GM15510 (cell line): ENCODE measurements around the gene MEIOB.

ENCODE experiments used
- POLR2A ChIP-seq: IDR thresholded peaks from 3 replicates; pipeline ENCODE4 v1.6.1; 2011; ENCODE audit warnings: borderline replicate concordance; ENCODE audit not compliant: insufficient read length; ENCODE audit errors: extremely low read depth

The MEIOB gene

DNA sequence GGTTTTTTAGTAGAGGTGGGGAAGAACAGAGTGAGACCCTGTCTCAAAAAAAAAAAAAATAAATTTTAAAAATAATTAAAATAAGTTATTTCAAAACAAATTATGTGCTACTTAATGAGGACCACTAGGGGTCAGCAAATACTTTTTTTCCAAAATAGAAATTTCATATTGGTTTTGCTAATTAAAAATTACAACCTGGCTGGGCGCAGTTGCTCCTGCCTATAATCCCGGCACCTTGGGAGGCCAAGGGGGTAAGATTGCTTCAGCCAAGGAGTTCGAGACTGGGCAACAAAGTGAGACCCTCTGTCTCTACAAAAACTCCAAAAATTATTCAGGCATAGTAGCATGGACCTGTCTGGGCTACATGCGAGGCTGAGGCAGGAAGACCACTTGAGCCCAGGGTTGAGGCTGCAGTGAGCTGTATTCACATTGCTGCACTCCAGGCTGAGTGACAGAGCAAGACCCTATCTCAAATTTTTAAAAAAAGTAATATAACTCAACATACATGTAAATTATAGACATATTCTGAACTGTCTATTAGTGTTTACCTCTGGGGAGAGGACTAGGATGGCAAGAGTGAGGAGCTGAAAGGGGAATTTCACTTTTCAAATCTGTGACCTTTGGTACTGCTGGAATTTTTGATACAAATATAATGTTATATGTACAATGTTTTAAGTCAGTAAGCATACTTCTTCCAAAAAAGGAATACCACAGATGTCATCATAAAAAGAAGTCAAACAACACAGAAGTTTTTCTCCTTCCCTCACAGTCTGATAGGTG is 8.1 kb downstream of the MEIOB start:
- TF ChIP-seq POLR2A = no peak

DNA sequence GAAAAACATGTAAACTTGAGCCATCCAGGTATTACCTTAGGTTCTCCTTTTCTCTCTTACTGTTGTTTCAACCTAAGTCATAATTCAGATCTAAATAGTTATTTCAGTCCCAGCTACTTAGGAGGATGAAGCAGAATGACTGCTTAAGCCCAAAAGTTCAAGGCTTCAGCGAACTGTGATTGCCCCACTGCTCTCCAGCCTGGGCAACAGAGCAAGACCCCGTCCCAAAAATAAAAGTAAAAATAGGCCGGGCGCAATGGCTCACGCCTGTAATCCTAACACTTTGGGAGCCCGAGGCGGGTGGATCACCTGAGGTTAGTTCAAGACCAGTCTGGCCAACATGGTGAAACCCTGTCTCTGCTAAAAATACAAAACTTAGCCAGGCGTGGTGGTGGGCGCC is 9.6 kb downstream of the MEIOB start:
- no peak for TF ChIP-seq POLR2A

DNA sequence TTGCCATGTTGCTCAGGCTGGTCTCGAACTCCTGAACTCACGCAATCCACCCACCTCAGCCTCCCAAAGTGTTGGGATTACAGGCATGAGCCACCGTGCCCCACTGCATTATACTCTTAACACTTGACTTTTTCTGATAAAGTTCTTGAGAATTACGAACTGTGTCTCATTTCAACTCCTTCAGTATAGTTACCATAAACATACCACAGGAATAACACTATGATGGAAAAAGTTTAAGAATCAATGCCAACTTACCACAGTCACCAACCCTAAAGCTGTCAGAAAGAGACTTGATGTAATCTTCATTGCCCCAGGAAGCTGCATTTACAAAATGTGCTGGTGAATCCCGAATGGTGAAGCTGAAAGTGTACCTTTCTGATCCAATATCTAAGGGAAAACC is 10.2 kb downstream of the MEIOB start:
- no peak for TF ChIP-seq POLR2A

GRCh38 chr16:1859650-1860049 is 12.3 kb downstream of the MEIOB start:
- no peak for TF ChIP-seq POLR2A

- no peak for TF ChIP-seq POLR2A
Measured at GRCh38 chr16:1858189-1858865, 13.6 kb downstream of the MEIOB start.

DNA sequence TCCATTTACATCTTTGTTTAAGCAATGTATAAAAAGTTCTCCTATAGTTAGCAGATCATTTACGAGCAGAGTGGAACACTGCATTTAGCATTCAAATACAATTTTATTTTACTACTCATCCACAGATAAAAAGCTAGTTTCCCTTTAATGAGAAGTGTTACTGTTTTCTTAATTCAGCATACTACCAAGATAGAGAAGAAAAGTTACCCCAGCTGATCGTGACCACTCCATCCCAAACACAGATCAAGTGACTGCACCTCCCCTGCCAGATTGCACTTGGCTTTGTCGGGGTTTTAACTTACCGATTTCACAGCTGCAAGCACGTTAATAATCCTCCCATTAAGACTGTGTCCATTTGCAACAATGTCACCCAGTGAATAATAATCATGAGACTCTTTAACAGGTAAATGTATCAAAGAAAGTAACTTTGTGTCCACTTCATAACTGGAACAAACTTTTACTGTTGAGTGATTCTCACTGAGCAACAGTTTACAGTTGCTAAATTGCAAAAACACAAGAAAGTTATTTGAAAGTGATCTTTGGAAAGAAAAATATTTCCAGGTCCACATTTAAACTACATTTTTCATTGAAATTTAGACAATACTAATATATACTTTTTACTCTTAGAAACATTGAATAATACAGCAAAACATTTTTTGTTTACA is 14.4 kb downstream of the MEIOB start:
- no peak for TF ChIP-seq POLR2A

GRCh38 chr16:1851793-1852192 is 20.2 kb downstream of the MEIOB start:
- TF ChIP-seq POLR2A = no peak

- no peak for TF ChIP-seq POLR2A
Measured at GRCh38 chr16:1850981-1851380, 21.0 kb downstream of the MEIOB start.

DNA sequence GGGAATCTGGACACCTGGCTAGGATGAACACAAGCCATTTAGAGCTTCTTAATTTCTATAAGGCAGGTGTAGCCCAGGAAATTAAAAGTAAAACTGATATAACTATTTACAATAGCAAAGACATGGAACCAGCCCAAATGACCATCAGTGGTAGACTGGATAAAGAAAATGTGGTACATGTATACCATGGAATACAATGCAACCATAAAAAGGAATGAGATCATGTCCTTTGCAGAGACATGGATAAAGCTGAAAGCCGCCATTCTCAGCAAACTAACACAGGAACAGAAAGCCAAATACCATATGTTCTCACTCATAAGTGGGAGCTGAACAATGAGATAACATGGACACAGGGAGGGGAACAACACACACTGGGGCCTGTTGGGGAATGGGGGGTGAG is 25.5 kb downstream of the MEIOB start:
- TF ChIP-seq POLR2A = no peak

- no peak for TF ChIP-seq POLR2A
Measured at GRCh38 chr16:1845985-1846384, 26.0 kb downstream of the MEIOB start.

DNA sequence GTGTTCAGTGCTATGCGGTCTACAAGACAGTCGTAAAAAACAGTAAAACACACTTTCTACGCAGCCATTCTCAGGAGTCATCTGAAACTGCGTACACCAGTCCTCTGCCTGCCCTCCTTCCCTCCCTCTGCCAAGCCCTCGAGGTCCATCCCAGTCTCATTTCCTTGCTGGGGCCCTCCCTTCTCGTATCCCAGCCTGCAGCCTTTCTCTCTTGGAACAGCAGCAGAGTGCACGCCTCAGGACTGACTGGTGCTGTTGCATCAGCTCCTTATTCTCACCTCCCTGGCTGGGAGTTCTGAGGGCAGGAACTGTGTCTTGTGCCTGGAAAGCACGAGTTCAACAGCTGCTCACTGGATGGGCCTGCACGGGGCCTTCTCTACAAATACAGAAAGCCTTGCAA is 32.4 kb downstream of the MEIOB start:
- no peak for TF ChIP-seq POLR2A

- no peak for TF ChIP-seq POLR2A
Measured at GRCh38 chr16:1834096-1834495, 37.9 kb downstream of the MEIOB start.

GRCh38 chr16:1832838-1833454 is 39.0 kb downstream of the MEIOB start:
- no peak for TF ChIP-seq POLR2A

DNA sequence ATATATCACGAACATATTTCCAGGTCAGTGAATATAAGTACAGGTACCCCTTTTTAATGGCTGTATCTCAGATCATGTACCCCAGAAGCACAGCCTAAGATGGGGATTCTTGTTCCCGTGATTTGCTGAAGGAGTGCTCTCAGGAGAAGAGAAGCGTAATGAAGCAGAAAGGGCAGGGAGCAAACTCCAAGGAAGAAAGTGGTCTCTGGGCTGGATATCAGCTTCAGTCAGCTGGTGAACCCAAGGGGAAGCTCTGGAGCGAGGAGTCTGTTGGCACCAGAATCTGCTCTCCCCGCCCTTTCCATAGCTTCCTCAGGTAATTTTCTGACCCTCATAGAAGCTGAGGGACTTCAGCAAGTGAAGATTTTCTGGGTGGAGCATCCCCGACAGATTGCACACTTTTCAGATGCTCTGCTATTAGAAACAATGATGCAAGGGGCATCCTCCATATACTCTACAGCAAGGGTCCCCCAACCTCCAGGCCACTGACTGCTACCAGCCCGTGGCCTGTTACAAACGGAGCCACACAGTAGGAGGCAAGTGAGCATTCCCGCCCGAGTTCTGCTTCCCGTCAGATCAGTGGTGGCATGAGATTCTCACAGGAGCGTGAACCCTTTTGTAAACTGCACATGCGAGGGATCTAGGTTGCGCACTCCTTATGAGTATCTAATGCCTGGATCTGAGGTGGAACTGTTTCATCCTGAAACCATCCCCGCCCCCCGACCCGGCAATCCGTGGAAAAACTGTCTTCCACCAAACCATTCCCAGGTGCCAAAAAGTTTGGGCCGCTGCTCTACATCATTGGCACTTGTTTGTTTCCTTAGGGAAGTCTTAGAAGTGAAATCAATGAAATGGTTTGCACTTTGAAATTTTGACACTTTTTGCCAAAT is 40.5 kb downstream of the MEIOB start:
- no peak for TF ChIP-seq POLR2A
